Astrocyte of the spinal cord (primary cell): Measurements from ENCODE around the gene ZDHHC8.

Source experiments
- DNase-seq: peaks from one replicate; pipeline ENCODE4 v3.0.0; 2011; ENCODE audit warnings: low read depth, low spot score
- H3K4me3 ChIP-seq: 2 replicates; pipeline ENCODE4 v1.5.1; 2011; ENCODE audit warnings: low read depth, mild to moderate bottlenecking, low read length, moderate library complexity
- CTCF ChIP-seq: IDR thresholded peaks from 2 replicates; pipeline ENCODE4 v1.5.1; 2012; ENCODE audit warnings: low read depth, mild to moderate bottlenecking, low read length, inconsistent platforms
- in situ Hi-C: cut with HindIII; loops from 2 replicates; pipeline ENCODE4 v1.10.0; 2017; ENCODE audit warnings: low sequenced_read_pairs

ZDHHC8 gene

GRCh38 chr22:20194681-20195593 lies 63.3 kb downstream of the ZDHHC8 start:
- TF ChIP-seq CTCF: no peak
- DNase-seq: no peak
- no peak overlapping the region for H3K4me3 ChIP-seq
- in situ Hi-C loops: no loop called here

GRCh38 chr22:20196094-20196842 lies 64.7 kb downstream of the ZDHHC8 start:
- no peak overlapping the region for H3K4me3 ChIP-seq
- in situ Hi-C loops: no loop called here
- no peak for TF ChIP-seq CTCF
- no peak for DNase-seq
